ENCODE results near the gene SYNGR3. TPM values are rescaled to one million over a fixed set of nuclear protein-coding genes. Genes with fewer than 3 reads are reported as not detected.

Gene SYNGR3
- total and polyA plus RNA-seq, 2 of the 13 experiments (the other 11 are each of a cell fraction or from before 2014, with no cell fraction given): 0.97 to 5.7 TPM

DNA sequence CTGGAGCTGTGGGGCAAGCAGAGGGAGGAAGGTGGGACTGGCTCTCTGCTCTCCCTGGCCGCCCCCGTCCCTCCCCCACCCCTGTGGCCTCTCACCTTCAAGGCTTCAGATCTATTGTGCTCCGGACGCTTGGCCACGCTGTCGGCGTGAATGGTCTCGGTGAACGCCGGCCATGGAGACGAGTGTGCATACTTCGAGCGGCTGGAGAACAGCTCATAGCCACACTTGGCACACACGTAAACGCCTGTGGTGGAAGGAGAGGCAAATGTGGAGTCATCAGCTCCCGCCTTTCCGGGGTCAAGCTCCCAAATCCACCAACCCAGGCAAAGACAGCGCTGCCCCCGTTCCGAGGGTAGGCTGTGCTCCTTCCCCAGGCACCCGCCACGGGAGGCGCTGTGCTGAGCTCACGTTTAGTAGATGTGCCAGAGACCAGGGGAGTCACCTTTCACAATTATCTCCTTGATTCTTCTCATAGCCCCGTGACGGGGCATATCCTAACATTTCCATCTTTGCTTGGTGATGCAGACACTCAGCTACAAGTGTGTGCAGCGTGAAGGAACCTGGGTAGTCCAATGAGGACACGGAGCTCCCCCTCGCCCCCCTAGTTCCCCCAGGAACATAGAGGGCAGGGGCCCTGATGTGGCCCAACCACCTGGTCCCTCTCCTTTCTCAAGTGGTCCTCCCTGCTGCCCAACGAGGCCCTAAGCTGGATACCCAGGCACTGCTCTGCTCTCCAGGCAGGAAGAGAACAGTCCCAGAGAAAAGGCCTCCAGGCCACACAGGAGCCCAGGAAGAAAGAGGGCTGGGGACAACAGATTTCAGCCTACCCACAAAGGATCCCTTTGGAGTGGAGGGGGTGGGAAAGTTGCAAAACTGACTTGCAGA is 48.4 kb upstream of the SYNGR3 start:
- Histone ChIP-seq H3K9ac (ENCODE audit: insufficient read depth, low read depth, low read length) (peak overlapping the region; percentile 90), H3K4me3 (replicated peaks in 1 of 3; ENCODE audit: insufficient read depth in 1 of 3, low read depth in 2 of 3, low read length in 3 of 3) (peak overlapping the region; percentile 93 to 97 (median 96)), H3K27me3 (ENCODE audit: control insufficient read depth in 1 of 2, insufficient read depth in 2 of 2, low read length in 2 of 2) (peaks cover 0 to 5% of the 10 kb centered on the region in 2 experiments; a peak in 1 of 5 replicates), H3K9me3 (ENCODE audit: low read length) (no peaks in the 10 kb centered on the region), H3K4me2 (ENCODE audit: low read depth, low read length) (peak overlapping the region; percentile 96), H3K27ac (ENCODE audit: extremely low read length, insufficient read depth, low read length) (peak overlapping the region; percentile 96), H3K36me3 (replicated peaks in 1 of 2; ENCODE audit: control insufficient read depth in 1 of 2, insufficient read depth in 2 of 2, low read length in 2 of 2) (peaks cover 7 to 24% of the 10 kb centered on the region in 2 experiments; a peak in 3 of 5 replicates), H2AFZ (ENCODE audit: low read length) (no peak overlapping the region), H4K20me1 (ENCODE audit: insufficient read depth, low read length) (no peaks in the 10 kb centered on the region; the same call in 1 of the 2 replicates), H3K79me2 (ENCODE audit: insufficient read depth, low read length) (peaks cover 26% of the 10 kb centered on the region), H3K4me1 (ENCODE audit: insufficient read depth, low read length) (peaks cover 74% of the 10 kb centered on the region)
- intact Hi-C loops (cut with micrococcal nuclease; ENCODE audit: unreplicated experiment) (loop anchor here (2.0 kb wide), 1 partner anchor 17 kb away; the partner anchor contains the start of gene NDUFB10), in situ Hi-C loops (cut with HindIII; ENCODE audit: extremely low pct_ligation_motif_present, low pct_unique_long_range_greater_than_20kb) (no loop called here)
- ChIA-PET CTCF (ENCODE audit: low intra/inter-chr PET ratio, low total read pairs) (interaction anchor here (0.8 kb wide), 1 partner anchor 12 kb away, joined by 3 read pairs; no protein-coding TSS in a partner anchor), POLR2A (interaction anchor here (0.7 to 5.8 kb wide), 32 partner anchors 9 to 636 kb away, joined by 3 to 139 read pairs (median 6); partner anchors contain the start of genes EME2, FAHD1, GFER and HAGH)
- peak; percentile 79 for FAIRE-seq
- ATAC-seq: peak; percentile 67
- 3% methylated on average over 14 of the region's 30 CpGs for WGBS (ENCODE audit: low lambda C conversion rate)
- DNase-seq (ENCODE audit: low spot score): peak; percentile 85
- BruUV-seq (replicated peaks): TSS peak; percentile 83
- TF ChIP-seq STAG1 (CRISPR knock-in tag; IDR thresholded peaks at IDR 0.05): peak; percentile 33; the same call in 1 of the 2 replicates
- peak; percentile 23; the same call in 1 of the 2 replicates for TF ChIP-seq ZNF891 (CRISPR knock-in tag; IDR thresholded peaks at IDR 0.05)
- no peak for TF ChIP-seq GATAD2A (CRISPR knock-in tag; IDR thresholded peaks at IDR 0.05)
- TF ChIP-seq ZNF264 (CRISPR knock-in tag; IDR thresholded peaks at IDR 0.05): no peak
- TF ChIP-seq SIN3B (IDR thresholded peaks at IDR 0.05; ENCODE audit: low read length): no peak
- TF ChIP-seq HNRNPK (IDR thresholded peaks at IDR 0.05; ENCODE audit: low read depth, low read length, poor library complexity, severe bottlenecking): no peak
- no peak for TF ChIP-seq HOXA9 (CRISPR knock-in tag; IDR thresholded peaks at IDR 0.05; ENCODE audit: borderline replicate concordance)
- TF ChIP-seq CTCF (CRISPR knock-in tag; IDR thresholded peaks at IDR 0.05): peak; percentile 91
- TF ChIP-seq, protein P1, sequence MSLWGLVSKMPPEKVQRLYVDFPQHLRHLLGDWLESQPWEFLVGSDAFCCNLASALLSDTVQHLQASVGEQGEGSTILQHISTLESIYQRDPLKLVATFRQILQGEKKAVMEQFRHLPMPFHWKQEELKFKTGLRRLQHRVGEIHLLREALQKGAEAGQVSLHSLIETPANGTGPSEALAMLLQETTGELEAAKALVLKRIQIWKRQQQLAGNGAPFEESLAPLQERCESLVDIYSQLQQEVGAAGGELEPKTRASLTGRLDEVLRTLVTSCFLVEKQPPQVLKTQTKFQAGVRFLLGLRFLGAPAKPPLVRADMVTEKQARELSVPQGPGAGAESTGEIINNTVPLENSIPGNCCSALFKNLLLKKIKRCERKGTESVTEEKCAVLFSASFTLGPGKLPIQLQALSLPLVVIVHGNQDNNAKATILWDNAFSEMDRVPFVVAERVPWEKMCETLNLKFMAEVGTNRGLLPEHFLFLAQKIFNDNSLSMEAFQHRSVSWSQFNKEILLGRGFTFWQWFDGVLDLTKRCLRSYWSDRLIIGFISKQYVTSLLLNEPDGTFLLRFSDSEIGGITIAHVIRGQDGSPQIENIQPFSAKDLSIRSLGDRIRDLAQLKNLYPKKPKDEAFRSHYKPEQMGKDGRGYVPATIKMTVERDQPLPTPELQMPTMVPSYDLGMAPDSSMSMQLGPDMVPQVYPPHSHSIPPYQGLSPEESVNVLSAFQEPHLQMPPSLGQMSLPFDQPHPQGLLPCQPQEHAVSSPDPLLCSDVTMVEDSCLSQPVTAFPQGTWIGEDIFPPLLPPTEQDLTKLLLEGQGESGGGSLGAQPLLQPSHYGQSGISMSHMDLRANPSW (CRISPR knock-in tag; IDR thresholded peaks at IDR 0.05; ENCODE audit: borderline replicate concordance): 0 out of 2 replicates have a peak, but pooled peaks have one; percentile 78
- peak; percentile 22; the same call in 1 of the 2 replicates for TF ChIP-seq KDM2A (CRISPR knock-in tag; IDR thresholded peaks at IDR 0.05; ENCODE audit: borderline replicate concordance, low read depth)
- TF ChIP-seq ZFP62 (CRISPR knock-in tag; IDR thresholded peaks at IDR 0.05): no peak
- peak; percentile 71 for TF ChIP-seq AGO2 (optimal IDR thresholded peaks at IDR 0.05; ENCODE audit: low read depth, low read length)
- TF ChIP-seq TERF1 (CRISPR knock-in tag; IDR thresholded peaks at IDR 0.05): no peak
- TF ChIP-seq KAT7 (CRISPR knock-in tag; IDR thresholded peaks at IDR 0.05; ENCODE audit: borderline replicate concordance): peak; percentile 39; the same call in 1 of the 2 replicates
- 0 out of 2 replicates have a peak, but pooled peaks have one; percentile 8 for TF ChIP-seq AKAP8 (CRISPR knock-in tag; IDR thresholded peaks at IDR 0.05)
- TF ChIP-seq ZNF136 (CRISPR knock-in tag; IDR thresholded peaks at IDR 0.05; ENCODE audit: low read depth): no peak

Data from HepG2 (cell line).